GM23248 (cell line): Measurements from ENCODE around the gene PC.

ENCODE experiments used
- EZH2 ChIP-seq: fragments of 200-600 bp; sonication (generic); IDR thresholded peaks from 2 replicates; pipeline ENCODE4 v1.6.1; 2018; ENCODE audit warnings: antibody characterized with exemption, mild to moderate bottlenecking; ENCODE audit not compliant: insufficient read depth, poor library complexity, severe bottlenecking
- EZH2phosphoT487 ChIP-seq: fragments of 200-600 bp; sonication (generic); IDR thresholded peaks from 2 replicates; pipeline ENCODE4 v1.6.1; 2018; ENCODE audit warnings: antibody characterized with exemption, moderate library complexity, mild to moderate bottlenecking, low read depth; ENCODE audit not compliant: insufficient read depth

DNA sequence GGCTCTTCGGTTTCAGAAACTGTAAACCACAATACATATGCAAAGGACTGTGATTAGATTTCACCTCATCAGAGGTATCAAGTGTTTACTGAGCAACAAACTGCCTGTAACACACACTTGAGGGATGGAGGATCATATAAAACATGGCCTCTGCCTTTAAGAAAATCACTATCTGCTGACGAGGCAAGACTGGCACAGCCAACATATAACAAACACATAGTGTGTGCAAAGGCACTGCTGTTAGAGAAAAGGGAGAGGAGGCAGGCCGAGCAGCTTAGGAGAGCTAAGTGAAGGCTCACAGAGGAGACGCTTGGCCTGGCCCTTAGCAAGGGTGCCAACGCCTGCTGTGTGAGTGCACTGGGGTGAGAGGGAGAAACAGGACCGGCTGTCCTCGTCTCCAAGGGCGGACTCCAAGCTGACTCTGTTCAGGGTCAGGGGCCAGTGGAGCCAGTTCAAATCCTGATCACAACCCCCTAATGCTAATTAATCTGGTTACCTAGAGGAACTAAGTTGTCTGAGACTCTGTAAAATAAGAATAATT, 53.1 kb downstream of the PC start:
- TF ChIP-seq EZH2 (no peak), EZH2phosphoT487 (no peak)
